ENCODE measurements around the gene SRSF7.
"Not testable (repeated sequence)": the region's sequence is repeated elsewhere in the genome, so short reads cannot be mapped to it uniquely, and the experiment has no call there.

Gene SRSF7

GRCh38 chr2:38754049-38754448 is 2.9 kb upstream of the SRSF7 start:
- DNase-seq (ENCODE audit: low spot score): no peak

- no peak for DNase-seq (ENCODE audit: low spot score)
Observed at GRCh38 chr2:38751596-38752410, 642 bp upstream of the SRSF7 start.

DNA sequence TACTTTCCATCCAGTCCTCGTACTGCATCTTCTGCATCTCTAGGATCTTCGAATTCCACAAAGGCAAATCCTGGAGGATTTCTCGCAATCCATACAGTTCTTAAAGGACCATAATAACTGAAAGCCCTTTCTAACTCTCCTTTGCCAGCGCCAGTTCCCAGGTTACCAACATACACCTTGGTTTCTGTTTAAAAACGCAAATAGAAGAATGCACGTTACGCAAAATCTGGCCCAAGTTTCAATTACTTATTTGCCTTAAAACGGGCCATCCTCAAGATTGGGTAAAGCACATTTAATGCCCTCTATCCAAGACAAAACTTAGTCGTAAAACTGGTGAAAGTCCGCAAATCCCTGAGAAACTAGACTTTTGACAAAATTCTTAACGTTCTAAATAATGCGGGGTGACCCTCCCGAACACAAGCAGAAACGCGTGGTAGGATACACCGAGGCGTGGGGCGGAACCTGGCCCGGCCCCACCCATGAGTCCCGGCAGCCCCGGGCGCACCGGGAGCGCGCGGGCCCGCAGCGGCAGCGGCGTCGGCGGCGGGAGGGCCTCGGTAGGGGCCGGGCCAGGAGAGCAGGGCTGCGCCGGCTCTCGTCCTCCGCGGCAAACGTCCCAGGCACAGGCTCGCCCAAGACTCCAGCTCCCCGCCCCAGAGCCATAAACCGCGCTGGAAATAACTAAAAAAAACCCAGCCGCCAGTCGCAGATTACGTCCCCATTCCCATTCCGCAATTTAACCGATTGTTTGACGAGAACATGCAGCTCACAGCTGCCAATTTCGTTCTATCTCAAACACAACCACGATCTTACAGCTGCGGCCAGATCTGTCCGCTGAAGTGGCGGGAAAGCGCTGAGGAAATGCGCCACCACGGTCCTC is 910 bp downstream of the SRSF7 start:
- DNase-seq (ENCODE audit: low spot score): peak; percentile 46

- no peak for DNase-seq (ENCODE audit: low spot score)
Observed at GRCh38 chr2:38748943-38749804, 2.0 kb downstream of the SRSF7 start.

DNA sequence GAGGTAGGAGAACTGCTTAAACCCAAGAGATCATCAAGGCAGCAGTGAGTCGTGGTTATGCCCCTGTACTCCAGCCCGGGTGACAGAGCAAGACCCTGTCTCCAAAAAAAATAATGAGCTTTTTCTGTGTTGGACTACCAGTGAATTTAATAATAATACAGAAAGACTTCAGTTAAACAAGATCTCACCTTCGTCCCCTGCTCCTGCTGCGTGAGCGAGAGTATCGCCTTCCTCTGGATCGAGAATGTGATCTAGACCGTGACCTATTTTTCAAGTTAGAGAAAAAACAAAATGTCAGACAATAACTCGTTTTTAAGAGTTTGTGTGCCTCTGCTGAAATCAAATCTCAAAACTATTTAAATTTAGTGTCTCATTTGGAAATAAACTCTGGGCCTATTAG is 2.8 kb downstream of the SRSF7 start:
- DNase-seq (ENCODE audit: low spot score): no peak

GRCh38 chr2:38747819-38748218 is 3.3 kb downstream of the SRSF7 start:
- DNase-seq (ENCODE audit: low spot score): no peak

DNA sequence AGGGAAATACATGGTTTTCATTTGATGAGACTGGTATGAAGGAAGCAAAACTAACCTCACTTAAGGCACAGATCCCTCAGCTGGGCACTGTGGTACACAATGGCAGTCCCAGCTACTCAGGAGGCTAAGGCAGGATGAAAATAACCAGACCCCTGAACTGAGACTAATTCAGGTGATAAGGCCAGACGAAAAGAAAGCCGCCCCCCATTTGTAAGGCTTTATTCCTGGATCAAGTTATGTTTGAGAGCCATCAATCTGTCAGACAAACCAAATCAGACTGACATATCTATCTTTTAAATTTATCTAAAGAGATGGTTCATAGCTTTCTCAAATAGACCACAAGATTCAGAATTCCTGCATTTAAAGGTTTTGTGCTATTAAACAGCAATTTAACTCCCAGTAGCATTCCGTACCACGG is 4.1 kb downstream of the SRSF7 start:
- DNase-seq (ENCODE audit: low spot score): no peak

- no peak for DNase-seq (ENCODE audit: low spot score)
Observed at GRCh38 chr2:38745267-38745666, 5.9 kb downstream of the SRSF7 start.

GRCh38 chr2:38744399-38744780 is 6.8 kb downstream of the SRSF7 start:
- DNase-seq (ENCODE audit: low spot score): no peak

DNA sequence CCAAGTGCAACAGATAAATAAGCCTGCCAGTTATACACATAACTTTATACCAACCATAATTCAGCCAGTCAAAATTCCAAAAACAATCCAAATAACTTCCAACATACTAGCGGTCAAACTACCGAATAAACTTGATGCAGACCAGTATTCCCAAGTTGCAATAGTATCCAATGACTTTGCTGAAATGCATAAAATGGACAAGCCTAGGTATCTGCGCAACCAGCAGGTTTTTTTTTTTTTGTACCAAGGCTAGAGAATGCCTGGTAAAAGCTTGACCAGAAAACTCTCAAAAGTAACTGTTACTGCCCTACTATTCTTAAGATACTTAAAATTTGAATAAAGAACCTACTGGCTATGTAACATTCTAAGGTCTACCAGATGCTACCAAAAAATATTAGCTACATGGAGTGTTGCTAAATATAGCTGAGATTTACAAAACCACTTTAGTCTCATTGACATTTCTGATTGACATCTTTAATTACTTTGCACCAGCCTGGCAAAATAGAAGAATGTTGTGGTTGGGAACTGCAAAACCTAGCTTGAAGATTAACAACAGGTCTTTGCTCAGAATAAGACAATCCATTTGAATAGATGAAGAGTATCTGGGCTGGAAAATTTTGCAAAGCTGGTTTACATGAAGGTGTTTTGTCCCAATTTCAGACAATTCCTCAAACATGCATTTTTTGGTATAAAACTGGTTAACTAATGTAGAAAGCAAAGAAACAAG is 7.3 kb downstream of the SRSF7 start:
- DNase-seq (ENCODE audit: low spot score): no peak

- DNase-seq (ENCODE audit: low spot score): no peak
Observed at GRCh38 chr2:38742797-38743559, 8.2 kb downstream of the SRSF7 start.

GRCh38 chr2:38740851-38741731 is 10.1 kb downstream of the SRSF7 start:
- DNase-seq (ENCODE audit: low spot score): peak; percentile 46

DNA sequence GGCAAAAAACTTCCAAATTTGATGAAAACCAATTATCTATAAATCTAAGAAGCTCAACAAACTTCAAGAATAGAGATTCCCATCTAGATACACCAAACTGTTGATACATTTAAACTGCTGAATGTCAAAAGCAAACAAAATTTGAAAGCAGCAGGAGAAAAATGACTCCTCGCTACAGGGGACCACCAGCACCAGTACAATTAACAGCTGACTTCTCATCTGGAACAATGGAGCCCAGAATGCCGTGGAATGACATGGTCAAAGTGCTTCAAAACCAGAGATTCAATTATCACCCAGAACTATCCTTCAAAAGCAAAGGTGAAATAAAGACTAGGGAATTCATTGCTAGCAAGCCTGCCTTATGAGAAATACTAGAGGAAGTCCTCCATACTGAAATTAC is 11.6 kb downstream of the SRSF7 start:
- DNase-seq (ENCODE audit: low spot score): no peak

- no peak for DNase-seq (ENCODE audit: low spot score)
Observed at GRCh38 chr2:38737925-38738324, 13.2 kb downstream of the SRSF7 start.

DNA sequence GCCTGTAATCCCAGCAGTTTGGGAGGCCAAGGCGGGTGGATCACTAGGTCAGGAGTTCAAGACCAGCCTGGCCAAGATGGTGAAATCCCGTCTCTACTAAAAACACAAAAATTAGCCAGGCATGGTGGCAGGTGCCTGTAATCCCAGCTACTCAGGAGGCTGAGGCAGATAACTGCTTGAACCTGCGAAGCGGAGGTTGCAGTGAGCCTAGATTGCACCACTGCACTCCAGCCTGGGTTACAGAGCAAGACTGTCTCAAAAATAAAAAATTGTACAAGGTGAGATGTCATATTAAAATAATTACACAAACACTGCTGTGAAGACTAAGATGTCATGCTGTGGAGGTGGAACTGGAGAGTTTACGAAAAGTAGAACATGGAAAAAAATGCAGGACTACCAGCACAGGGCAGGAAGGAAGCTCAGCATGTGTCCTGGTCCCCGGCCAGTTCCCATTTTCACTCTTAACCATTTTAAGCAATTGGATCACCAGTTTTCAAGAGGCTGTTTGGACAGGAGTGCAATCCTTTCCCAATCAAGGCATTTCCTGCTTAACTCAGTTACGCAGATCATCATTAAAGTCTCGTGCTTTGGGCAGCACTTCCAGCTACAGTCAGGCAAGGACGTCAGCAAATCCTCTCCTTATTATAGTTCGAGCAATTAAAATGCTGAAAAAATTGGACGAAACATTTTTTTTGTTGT is 14.0 kb downstream of the SRSF7 start:
- not testable (repeated sequence) for DNase-seq (ENCODE audit: low spot score)

DNA sequence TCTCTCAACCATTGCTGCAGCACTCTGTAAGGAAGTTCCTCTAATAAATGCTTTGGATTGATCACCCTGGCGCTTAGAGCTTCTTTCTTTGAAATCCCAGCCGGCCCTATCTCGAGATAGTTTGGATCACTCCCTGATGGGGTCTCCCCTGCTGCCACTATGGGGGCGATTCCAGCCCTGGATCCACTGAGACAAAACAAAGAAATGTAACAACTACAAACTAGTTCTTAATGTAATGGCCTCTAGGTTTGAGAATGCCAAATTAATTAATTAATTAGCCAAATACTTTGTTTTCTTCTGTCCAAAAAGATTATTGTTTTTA is 15.2 kb downstream of the SRSF7 start:
- no peak for DNase-seq (ENCODE audit: low spot score)

- DNase-seq (ENCODE audit: low spot score): no peak
Observed at GRCh38 chr2:38734299-38735058, 16.7 kb downstream of the SRSF7 start.

GRCh38 chr2:38733300-38733971 is 17.7 kb downstream of the SRSF7 start:
- DNase-seq (ENCODE audit: low spot score): no peak

All from kidney tubule cell (primary cell).